Effector memory CD4-positive, alpha-beta T cell (primary cell): ENCODE results near the gene DNAJA4.

Experiments
- DNase-seq, 3 donors: peaks; one replicate each; pipeline ENCODE4 v3.0.0-alpha.2; 2020
- H3K27ac ChIP-seq: 2 replicates; pipeline ENCODE4 v1.7.0; 2013; ENCODE audit warnings: mild to moderate bottlenecking, low read length, moderate library complexity; ENCODE audit not compliant: insufficient read depth, poor library complexity, severe bottlenecking
- H3K27me3 ChIP-seq: replicated peaks from 2 replicates; pipeline ENCODE4 v1.7.0; 2013; ENCODE audit warnings: mild to moderate bottlenecking, low read length; ENCODE audit not compliant: insufficient read depth, control insufficient read depth, poor library complexity, severe bottlenecking
- H3K36me3 ChIP-seq: 2 replicates; pipeline ENCODE4 v1.7.0; 2013; ENCODE audit warnings: mild to moderate bottlenecking, low read length, moderate library complexity; ENCODE audit not compliant: control insufficient read depth, insufficient read depth
- H3K4me1 ChIP-seq: 2 replicates; pipeline ENCODE4 v1.7.0; 2013; ENCODE audit warnings: low read length, mild to moderate bottlenecking; ENCODE audit not compliant: control insufficient read depth, insufficient read depth, poor library complexity, severe bottlenecking
- H3K4me3 ChIP-seq: 2 replicates; pipeline ENCODE4 v1.7.0; 2013; ENCODE audit warnings: low read length, low read depth, mild to moderate bottlenecking; ENCODE audit not compliant: insufficient read depth, poor library complexity, severe bottlenecking
- H3K9me3 ChIP-seq: 2 replicates; pipeline ENCODE4 v1.7.0; 2013; ENCODE audit warnings: mild to moderate bottlenecking, low read length, moderate library complexity; ENCODE audit not compliant: control insufficient read depth

Gene DNAJA4

GRCh38 chr15:78257681-78258080 lies 6.7 kb upstream of the DNAJA4 start:
- no peaks in the 10 kb centered on the region for H3K36me3 ChIP-seq
- DNase-seq = no peak
- H3K4me3 ChIP-seq = no peak overlapping the region
- H3K27me3 ChIP-seq = no peaks in the 10 kb centered on the region
- no peaks in the 10 kb centered on the region for H3K9me3 ChIP-seq
- H3K4me1 ChIP-seq = no peaks in the 10 kb centered on the region
- no peak overlapping the region for H3K27ac ChIP-seq

DNA sequence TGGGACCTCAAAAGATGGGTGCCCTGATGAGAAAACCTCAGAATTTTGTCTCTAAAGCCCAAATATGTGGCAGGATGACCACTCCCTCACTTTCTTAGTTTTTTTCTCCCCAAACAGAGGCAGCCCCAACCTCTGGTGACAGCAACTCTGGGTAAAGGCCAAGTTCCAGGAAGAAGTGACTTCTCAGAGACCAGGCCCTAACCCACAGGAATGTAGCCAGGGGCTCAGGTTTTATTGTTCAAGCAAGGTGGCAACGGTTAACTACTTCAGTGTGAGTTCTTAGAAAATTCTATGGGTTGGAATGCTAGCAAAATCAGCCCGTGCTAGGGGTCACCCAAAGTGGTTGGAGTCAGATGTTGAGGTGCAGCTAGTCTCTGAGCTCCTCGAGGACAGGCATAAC lies 5.1 kb upstream of the DNAJA4 start:
- H3K27ac ChIP-seq = no peak overlapping the region
- no peaks in the 10 kb centered on the region for H3K4me1 ChIP-seq
- H3K4me3 ChIP-seq = no peak overlapping the region
- no peaks in the 10 kb centered on the region for H3K9me3 ChIP-seq
- DNase-seq = no peak
- no peaks in the 10 kb centered on the region for H3K27me3 ChIP-seq
- H3K36me3 ChIP-seq = no peaks in the 10 kb centered on the region

- no peaks in the 10 kb centered on the region for H3K9me3 ChIP-seq
- no peaks in the 10 kb centered on the region for H3K36me3 ChIP-seq
- no peak overlapping the region for H3K4me3 ChIP-seq
- no peak overlapping the region for H3K27ac ChIP-seq
- no peaks in the 10 kb centered on the region for H3K4me1 ChIP-seq
- DNase-seq = no peak
- H3K27me3 ChIP-seq = no peaks in the 10 kb centered on the region
These were observed 3.9 kb upstream of the DNAJA4 start for GRCh38 chr15:78260489-78260888.

GRCh38 chr15:78261062-78261461 lies 3.3 kb upstream of the DNAJA4 start:
- DNase-seq = no peak
- no peaks in the 10 kb centered on the region for H3K4me1 ChIP-seq
- H3K27ac ChIP-seq = no peak overlapping the region
- H3K4me3 ChIP-seq = no peak overlapping the region
- H3K27me3 ChIP-seq = no peaks in the 10 kb centered on the region
- H3K9me3 ChIP-seq = no peaks in the 10 kb centered on the region
- H3K36me3 ChIP-seq = no peaks in the 10 kb centered on the region

GRCh38 chr15:78263351-78263781 lies 996 bp upstream of the DNAJA4 start:
- Histone ChIP-seq H3K27me3 (no peaks in the 10 kb centered on the region), H3K4me1 (no peaks in the 10 kb centered on the region), H3K9me3 (no peaks in the 10 kb centered on the region), H3K4me3 (no peak overlapping the region), H3K36me3 (no peaks in the 10 kb centered on the region), H3K27ac (no peak overlapping the region)
- DNase-seq = no peak

- Histone ChIP-seq H3K4me3 (peak overlapping the region; percentile 57), H3K4me1 (no peaks in the 10 kb centered on the region), H3K36me3 (no peaks in the 10 kb centered on the region), H3K9me3 (no peaks in the 10 kb centered on the region), H3K27ac (peak overlapping the region; percentile 47), H3K27me3 (no peaks in the 10 kb centered on the region)
- no peak for DNase-seq
These were observed 457 bp upstream of the DNAJA4 start for GRCh38 chr15:78263907-78264303.

GRCh38 chr15:78265137-78265460 lies 737 bp downstream of the DNAJA4 start:
- no peaks in the 10 kb centered on the region for H3K27me3 ChIP-seq
- no peak for DNase-seq
- H3K4me3 ChIP-seq = peak overlapping the region; percentile 73
- no peaks in the 10 kb centered on the region for H3K4me1 ChIP-seq
- H3K9me3 ChIP-seq = no peaks in the 10 kb centered on the region
- peak overlapping the region; percentile 69 for H3K27ac ChIP-seq
- no peaks in the 10 kb centered on the region for H3K36me3 ChIP-seq

GRCh38 chr15:78265752-78266224 lies 1.4 kb downstream of the DNAJA4 start:
- H3K4me1 ChIP-seq = no peaks in the 10 kb centered on the region
- no peaks in the 10 kb centered on the region for H3K36me3 ChIP-seq
- no peak for DNase-seq
- H3K9me3 ChIP-seq = no peaks in the 10 kb centered on the region
- H3K4me3 ChIP-seq = peak overlapping the region; percentile 6
- H3K27ac ChIP-seq = no peak overlapping the region
- H3K27me3 ChIP-seq = no peaks in the 10 kb centered on the region

- no peak for DNase-seq
- Histone ChIP-seq H3K4me1 (no peaks in the 10 kb centered on the region), H3K36me3 (no peaks in the 10 kb centered on the region), H3K27ac (no peak overlapping the region), H3K9me3 (no peaks in the 10 kb centered on the region), H3K4me3 (no peak overlapping the region), H3K27me3 (no peaks in the 10 kb centered on the region)
These were observed 1.9 kb downstream of the DNAJA4 start for GRCh38 chr15:78266229-78266628.

GRCh38 chr15:78266806-78267205 lies 2.4 kb downstream of the DNAJA4 start:
- Histone ChIP-seq H3K36me3 (peaks cover 5% of the 10 kb centered on the region), H3K4me3 (no peak overlapping the region), H3K27ac (no peak overlapping the region), H3K4me1 (no peaks in the 10 kb centered on the region), H3K9me3 (no peaks in the 10 kb centered on the region), H3K27me3 (no peaks in the 10 kb centered on the region)
- no peak for DNase-seq

- peaks cover 21% of the 10 kb centered on the region for H3K36me3 ChIP-seq
- H3K9me3 ChIP-seq = no peaks in the 10 kb centered on the region
- H3K27ac ChIP-seq = no peak overlapping the region
- no peak for DNase-seq
- H3K27me3 ChIP-seq = no peaks in the 10 kb centered on the region
- no peak overlapping the region for H3K4me3 ChIP-seq
- no peaks in the 10 kb centered on the region for H3K4me1 ChIP-seq
These were observed 8.0 kb downstream of the DNAJA4 start for GRCh38 chr15:78272316-78272715.
